Smooth muscle cell (in vitro differentiated cells): ENCODE data around the gene MARS1. TPM values are rescaled to one million over a fixed set of nuclear protein-coding genes. Genes with fewer than 3 reads are reported as not detected.

ENCODE experiments used
- DNase-seq: peaks from one replicate; lab custom pipeline; 2025; ENCODE audit not compliant: unreplicated experiment; lab: John Stamatoyannopoulos, UW
- H2AFZ ChIP-seq: fragments of 200-600 bp; sonication (generic); 2 replicates; pipeline ENCODE4 v1.6.0; 2016; ENCODE audit warnings: antibody characterized with exemption, low read depth, mild to moderate bottlenecking
- H3F3A ChIP-seq: fragments of 200-600 bp; sonication (generic); 2 replicates; pipeline ENCODE4 v1.6.0; 2017; ENCODE audit warnings: antibody characterized with exemption, low read depth
- H3K27ac ChIP-seq: fragments of 200-600 bp; sonication (generic); 2 replicates; pipeline ENCODE4 v1.5.1; 2016; ENCODE audit warnings: low read depth, mild to moderate bottlenecking
- H3K27me3 ChIP-seq: fragments of 200-600 bp; sonication (generic); 2 replicates; pipeline ENCODE4 v1.6.1; 2016; ENCODE audit warnings: low read depth, mild to moderate bottlenecking
- H3K36me3 ChIP-seq: fragments of 200-600 bp; sonication (generic); 2 replicates; pipeline ENCODE4 v1.5.1; 2016; ENCODE audit warnings: low read depth
- H3K4me1 ChIP-seq: fragments of 200-600 bp; sonication (generic); 2 replicates; pipeline ENCODE4 v1.5.1; 2016; ENCODE audit warnings: low read depth
- H3K4me2 ChIP-seq: fragments of 200-600 bp; sonication (generic); 2 replicates; pipeline ENCODE4 v1.6.0; 2016; ENCODE audit warnings: mild to moderate bottlenecking
- H3K4me3 ChIP-seq: fragments of 200-600 bp; sonication (generic); 2 replicates; pipeline ENCODE4 v1.5.1; 2016; ENCODE audit warnings: mild to moderate bottlenecking
- H3K79me2 ChIP-seq: fragments of 200-600 bp; sonication (generic); 2 replicates; pipeline ENCODE4 v1.6.0; 2016; ENCODE audit warnings: low read depth, mild to moderate bottlenecking
- H3K9ac ChIP-seq: fragments of 200-600 bp; sonication (generic); 2 replicates; pipeline ENCODE4 v1.6.0; 2016; ENCODE audit warnings: low read depth
- H3K9me3 ChIP-seq: fragments of 200-600 bp; sonication (generic); replicated peaks from 2 replicates; pipeline ENCODE4 v1.5.1; 2016; ENCODE audit warnings: low read depth
- H4K20me1 ChIP-seq: fragments of 200-600 bp; sonication (generic); 2 replicates; pipeline ENCODE4 v1.6.0; 2016; ENCODE audit warnings: low read depth
- WGBS: methylation state at CpG from one replicate; pipeline ENCODE4 v1.1.7; 2016; ENCODE audit warnings: low lambda C conversion rate; 5-methylcytosine and 5-hydroxymethylcytosine counted together
- polyA plus RNA-seq: library from polyadenylated mRNA; unstranded; fragments of >200 nt; fragmentation: Nextera tagmentation; extraction: Ambion mirVana; gene quantifications from 2 replicates; pipeline ENCODE4 v1.2.1, GENCODE V29; 2016
- total RNA-seq: library from RNA; depleted of rRNA; stranded (reverse); fragments of >200 nt; gene quantifications from 2 replicates; pipeline ENCODE4 v1.2.3, GENCODE V29; 2014
- TF ChIP-seq, protein P1 (sequence below): fragments of 200-600 bp; sonication (generic); IDR thresholded peaks from 2 replicates; pipeline ENCODE4 v1.5.1; 2017; ENCODE audit warnings: borderline replicate concordance, mild to moderate bottlenecking, antibody characterized with exemption; ENCODE audit not compliant: insufficient read depth, poor library complexity, severe bottlenecking

The MARS1 gene
- total and polyA plus RNA-seq, 2 experiments from 2014 or later: 186 to 192 TPM

DNA sequence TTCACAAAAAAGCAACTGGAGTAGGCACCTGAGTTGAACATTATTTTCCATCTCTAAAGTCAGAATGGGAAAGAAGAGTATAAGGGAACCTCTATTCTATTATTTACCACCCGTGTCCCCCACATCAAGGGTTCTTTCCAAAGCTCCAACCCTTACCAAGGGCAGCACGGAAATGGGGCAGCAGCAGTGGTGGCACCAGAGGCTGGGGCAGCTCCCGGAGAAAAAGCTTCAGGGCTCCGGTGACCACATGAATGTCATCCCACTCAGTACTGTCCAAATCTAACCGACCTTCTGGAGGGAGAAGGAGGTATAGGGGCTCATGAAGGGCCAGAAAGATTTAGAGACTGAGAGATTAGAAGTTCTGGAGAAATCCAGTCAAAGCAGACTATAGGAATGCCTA, 14.0 kb upstream of the MARS1 start:
- Histone ChIP-seq H4K20me1 (no peaks in the 10 kb centered on the region), H3K9ac (no peak overlapping the region), H3K4me1 (peaks cover 13% of the 10 kb centered on the region), H3K27ac (no peak overlapping the region), H3K27me3 (peaks cover 63% of the 10 kb centered on the region), H3K4me3 (no peak overlapping the region), H3K9me3 (no peaks in the 10 kb centered on the region), H3K4me2 (no peak overlapping the region), H3K36me3 (no peaks in the 10 kb centered on the region), H3F3A (no peaks in the 10 kb centered on the region), H3K79me2 (no peaks in the 10 kb centered on the region), H2AFZ (no peak overlapping the region)
- TF ChIP-seq, protein P1, sequence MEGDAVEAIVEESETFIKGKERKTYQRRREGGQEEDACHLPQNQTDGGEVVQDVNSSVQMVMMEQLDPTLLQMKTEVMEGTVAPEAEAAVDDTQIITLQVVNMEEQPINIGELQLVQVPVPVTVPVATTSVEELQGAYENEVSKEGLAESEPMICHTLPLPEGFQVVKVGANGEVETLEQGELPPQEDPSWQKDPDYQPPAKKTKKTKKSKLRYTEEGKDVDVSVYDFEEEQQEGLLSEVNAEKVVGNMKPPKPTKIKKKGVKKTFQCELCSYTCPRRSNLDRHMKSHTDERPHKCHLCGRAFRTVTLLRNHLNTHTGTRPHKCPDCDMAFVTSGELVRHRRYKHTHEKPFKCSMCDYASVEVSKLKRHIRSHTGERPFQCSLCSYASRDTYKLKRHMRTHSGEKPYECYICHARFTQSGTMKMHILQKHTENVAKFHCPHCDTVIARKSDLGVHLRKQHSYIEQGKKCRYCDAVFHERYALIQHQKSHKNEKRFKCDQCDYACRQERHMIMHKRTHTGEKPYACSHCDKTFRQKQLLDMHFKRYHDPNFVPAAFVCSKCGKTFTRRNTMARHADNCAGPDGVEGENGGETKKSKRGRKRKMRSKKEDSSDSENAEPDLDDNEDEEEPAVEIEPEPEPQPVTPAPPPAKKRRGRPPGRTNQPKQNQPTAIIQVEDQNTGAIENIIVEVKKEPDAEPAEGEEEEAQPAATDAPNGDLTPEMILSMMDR: no peak
- no peak for DNase-seq
- 89% methylated on average over 5 of the region's 5 CpGs for WGBS

DNA sequence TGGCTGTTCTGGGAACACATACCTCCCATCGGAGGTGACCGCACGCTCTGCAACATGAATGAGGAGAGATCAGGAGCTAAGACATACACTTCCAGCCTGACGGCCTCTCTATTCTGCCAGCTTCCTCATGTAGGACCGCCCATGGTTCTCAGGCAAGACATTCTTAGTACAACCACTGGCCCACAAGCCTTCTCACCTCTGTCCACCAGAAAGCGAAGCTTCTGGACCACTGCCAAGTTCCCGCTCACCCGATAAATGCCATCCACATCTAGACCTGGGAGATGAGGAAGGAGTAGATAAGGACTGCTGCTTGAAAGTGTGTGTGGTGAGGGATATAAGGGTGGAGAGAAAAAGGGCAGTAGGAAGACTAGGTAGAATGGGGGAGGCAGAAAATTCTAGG, 13.4 kb upstream of the MARS1 start:
- Histone ChIP-seq H4K20me1 (no peaks in the 10 kb centered on the region), H3F3A (no peaks in the 10 kb centered on the region), H3K79me2 (no peaks in the 10 kb centered on the region), H3K9ac (no peak overlapping the region), H3K9me3 (no peaks in the 10 kb centered on the region), H3K36me3 (no peaks in the 10 kb centered on the region), H3K4me1 (peaks cover 13% of the 10 kb centered on the region), H3K27ac (no peak overlapping the region), H3K4me2 (no peak overlapping the region), H3K27me3 (peaks cover 63% of the 10 kb centered on the region), H2AFZ (no peak overlapping the region), H3K4me3 (no peak overlapping the region)
- no peak for DNase-seq
- WGBS: 94% methylated on average over 8 of the region's 8 CpGs
- TF ChIP-seq, protein P1: no peak

DNA sequence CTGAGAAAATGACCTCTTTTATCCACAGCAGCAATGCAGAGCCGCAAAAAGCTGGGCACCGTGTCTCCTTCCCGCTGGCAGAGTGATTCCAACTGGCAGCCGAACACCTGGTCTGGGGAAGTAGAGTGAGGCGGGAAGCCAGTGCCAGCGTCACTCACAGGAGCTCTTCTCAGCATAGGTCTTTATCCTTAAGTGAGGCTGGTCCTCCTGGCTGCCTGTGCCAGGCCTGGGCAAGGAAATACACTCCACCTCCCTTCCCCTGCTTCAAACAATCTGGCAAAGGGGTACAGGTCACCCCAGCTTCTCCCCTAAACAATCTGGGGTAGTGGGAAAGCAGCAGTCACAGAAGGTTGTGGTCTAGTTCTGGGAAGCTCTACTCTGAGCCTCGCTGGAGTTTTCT, 13.0 kb upstream of the MARS1 start:
- 65% methylated on average over 7 of the region's 7 CpGs for WGBS
- no peak for DNase-seq
- Histone ChIP-seq H2AFZ (no peak overlapping the region), H3K36me3 (no peaks in the 10 kb centered on the region), H3K27ac (no peak overlapping the region), H3K9me3 (no peaks in the 10 kb centered on the region), H3K79me2 (no peaks in the 10 kb centered on the region), H3K27me3 (peaks cover 63% of the 10 kb centered on the region), H3K4me3 (peak overlapping the region; percentile 44), H3F3A (no peaks in the 10 kb centered on the region), H3K4me1 (peaks cover 13% of the 10 kb centered on the region), H3K9ac (no peak overlapping the region), H4K20me1 (no peaks in the 10 kb centered on the region), H3K4me2 (peak overlapping the region; percentile 84)
- TF ChIP-seq, protein P1: no peak
